ENCODE results near the gene CNN2.

Gene CNN2

GRCh38 chr19:1052349-1052975 lies 26.1 kb downstream of the CNN2 start:
- DNase-seq, result no peak

- no peak for DNase-seq
Observed at GRCh38 chr19:1053176-1054101, 27.0 kb downstream of the CNN2 start.

- DNase-seq, result no peak
Observed at GRCh38 chr19:1054102-1055027, 28.0 kb downstream of the CNN2 start.

- DNase-seq, result no peak
Observed at GRCh38 chr19:1055028-1055425, 28.6 kb downstream of the CNN2 start.

- no peak for DNase-seq
Observed at GRCh38 chr19:1055886-1056620, 29.6 kb downstream of the CNN2 start.

- no peak for DNase-seq
Observed at GRCh38 chr19:1057176-1057855, 30.9 kb downstream of the CNN2 start.

- DNase-seq, result no peak
Observed at GRCh38 chr19:1058112-1058511, 31.7 kb downstream of the CNN2 start.

- DNase-seq, result no peak
Observed at GRCh38 chr19:1060689-1061088, 34.3 kb downstream of the CNN2 start.

- DNase-seq, result no peak
Observed at GRCh38 chr19:1061987-1062386, 35.6 kb downstream of the CNN2 start.

- DNase-seq, result no peak
Observed at GRCh38 chr19:1062387-1063029, 36.1 kb downstream of the CNN2 start.

- peak; percentile 35 to 55 (median 44) for DNase-seq
Observed at GRCh38 chr19:1063030-1063908, 36.9 kb downstream of the CNN2 start.

- DNase-seq, result no peak
Observed at GRCh38 chr19:1063909-1064660, 37.7 kb downstream of the CNN2 start.

GRCh38 chr19:1064661-1065605 lies 38.5 kb downstream of the CNN2 start:
- DNase-seq, result peak; percentile 47 to 68 (median 48)

GRCh38 chr19:1065606-1066109 lies 39.2 kb downstream of the CNN2 start:
- no peak for DNase-seq

GRCh38 chr19:1066251-1066747 lies 39.9 kb downstream of the CNN2 start:
- no peak for DNase-seq

- peak; percentile 39 to 83 (median 66) for DNase-seq
Observed at GRCh38 chr19:1066748-1067340, 40.4 kb downstream of the CNN2 start, which contains the start of gene ARHGAP45. TSS of gene ARHGAP45 (plus strand) at chr19:1067167. CDS start at chr19:1067406, 239 bp downstream.

GRCh38 chr19:1067341-1067957 lies 41.0 kb downstream of the CNN2 start:
- DNase-seq, result peak in 2 of 4 experiments; percentile 64 to 73
